ENCODE data around the gene LSM7.

DNA sequence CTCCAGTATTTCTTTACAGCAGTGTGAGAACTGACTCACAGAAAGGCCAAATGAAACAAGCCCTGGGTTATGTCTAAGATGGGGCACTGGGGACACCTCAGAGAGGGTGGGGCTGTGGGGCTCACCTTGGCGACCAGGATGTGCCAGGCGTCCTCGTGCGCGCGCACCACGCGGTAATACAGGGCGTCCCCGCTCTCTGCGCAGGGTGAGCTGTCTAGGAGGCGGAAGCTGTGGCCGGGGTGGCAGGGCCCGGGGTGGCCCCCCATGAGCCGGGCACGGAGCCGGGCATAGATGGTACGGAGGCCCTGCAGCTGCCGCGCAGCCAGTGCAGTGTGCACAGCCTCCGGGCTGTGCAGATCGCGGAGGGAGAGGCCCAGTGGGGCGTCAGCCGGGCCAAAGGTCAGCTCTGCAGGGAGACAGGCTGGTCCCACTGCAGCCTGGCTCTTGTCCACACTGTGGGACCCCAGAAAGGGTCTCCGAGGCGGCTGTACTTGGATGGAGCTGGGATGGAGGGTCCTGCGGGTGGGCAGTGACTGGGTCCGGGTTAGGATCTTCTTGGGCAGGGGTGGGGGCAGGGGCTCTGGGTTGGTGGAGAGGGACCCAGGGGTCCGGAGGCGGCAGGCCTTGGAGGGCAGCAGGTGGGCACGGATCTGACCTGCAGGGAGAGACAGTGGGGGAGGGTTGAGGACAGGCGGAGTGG lies 49.8 kb downstream of the LSM7 start:
- TF ChIP-seq, protein P1, sequence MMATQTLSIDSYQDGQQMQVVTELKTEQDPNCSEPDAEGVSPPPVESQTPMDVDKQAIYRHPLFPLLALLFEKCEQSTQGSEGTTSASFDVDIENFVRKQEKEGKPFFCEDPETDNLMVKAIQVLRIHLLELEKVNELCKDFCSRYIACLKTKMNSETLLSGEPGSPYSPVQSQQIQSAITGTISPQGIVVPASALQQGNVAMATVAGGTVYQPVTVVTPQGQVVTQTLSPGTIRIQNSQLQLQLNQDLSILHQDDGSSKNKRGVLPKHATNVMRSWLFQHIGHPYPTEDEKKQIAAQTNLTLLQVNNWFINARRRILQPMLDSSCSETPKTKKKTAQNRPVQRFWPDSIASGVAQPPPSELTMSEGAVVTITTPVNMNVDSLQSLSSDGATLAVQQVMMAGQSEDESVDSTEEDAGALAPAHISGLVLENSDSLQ (IDR thresholded peaks at IDR 0.05), result no peak
- no peak for TF ChIP-seq SP1 (IDR thresholded peaks at IDR 0.05)
- no peak for TF ChIP-seq L3MBTL2 (conservative IDR thresholded peaks at IDR 0.05)
- no peak for TF ChIP-seq FOXK2 (IDR thresholded peaks at IDR 0.05)
- no peak for TF ChIP-seq BHLHE40 (IDR thresholded peaks at IDR 0.05; ENCODE audit: borderline replicate concordance)
- TF ChIP-seq TARDBP (IDR thresholded peaks at IDR 0.05), result no peak
- no peak for TF ChIP-seq FOXM1 (IDR thresholded peaks at IDR 0.05; ENCODE audit: borderline replicate concordance)
- no peak for TF ChIP-seq ARNT (IDR thresholded peaks at IDR 0.05)
- no peak for TF ChIP-seq HDGF (IDR thresholded peaks at IDR 0.05; ENCODE audit: borderline replicate concordance)
- TF ChIP-seq CTBP1 (IDR thresholded peaks at IDR 0.05; ENCODE audit: borderline replicate concordance), result no peak
- no peak for TF ChIP-seq FOXA1 (IDR thresholded peaks at IDR 0.05)

Measured in HEK293T (cell line).